GM19023 (cell line): ENCODE results near the gene PDLIM3.
"Not testable (repeated sequence)": the region's sequence is repeated elsewhere in the genome, so short reads cannot be mapped to it uniquely, and the experiment has no call there.

ENCODE experiments used
- ATAC-seq: cut with Tn5 transposase; IDR thresholded peaks from one replicate; pipeline ENCODE4 v1.9.1; 2021; ENCODE audit warnings: mild to moderate bottlenecking, moderate library complexity; ENCODE audit not compliant: unreplicated experiment

The PDLIM3 gene

DNA sequence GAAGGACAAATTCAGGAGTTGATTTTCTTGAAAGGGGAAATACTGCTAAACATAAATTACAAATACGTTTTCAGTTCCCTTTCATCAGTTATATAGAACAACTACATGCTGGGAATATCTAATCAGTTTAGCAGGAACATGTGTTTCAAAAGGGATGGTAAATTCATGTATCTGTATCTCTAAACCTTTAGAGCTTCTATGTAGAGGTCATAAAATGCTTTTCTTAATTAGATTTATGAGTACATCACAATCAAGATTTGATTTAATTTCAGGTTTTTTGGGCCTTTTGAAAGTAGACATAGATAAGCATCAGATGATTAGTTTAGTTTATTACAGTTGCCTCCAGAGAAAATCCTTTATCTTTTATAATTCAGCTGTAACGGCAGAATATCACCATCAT, 12.9 kb downstream of the PDLIM3 start:
- no peak for ATAC-seq

DNA sequence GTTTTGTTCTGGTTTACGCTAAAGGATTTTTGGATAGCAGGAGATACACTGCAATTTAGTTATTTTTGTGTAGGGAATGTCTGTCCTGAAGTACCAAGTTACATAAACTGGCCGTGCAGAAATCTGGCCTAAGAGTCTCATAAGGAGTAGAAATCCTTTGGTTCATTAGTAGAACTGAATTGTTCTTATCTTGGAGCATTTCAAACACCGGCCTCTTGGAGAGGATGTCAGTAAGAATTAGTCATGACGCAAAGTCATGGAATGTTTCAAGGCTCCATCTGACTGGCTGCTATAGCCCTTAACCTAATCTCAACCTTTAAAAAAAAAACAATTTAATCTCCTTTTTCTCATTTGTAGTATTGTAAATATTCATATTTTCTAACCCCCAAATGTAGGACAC, 15.2 kb downstream of the PDLIM3 start:
- no peak for ATAC-seq

DNA sequence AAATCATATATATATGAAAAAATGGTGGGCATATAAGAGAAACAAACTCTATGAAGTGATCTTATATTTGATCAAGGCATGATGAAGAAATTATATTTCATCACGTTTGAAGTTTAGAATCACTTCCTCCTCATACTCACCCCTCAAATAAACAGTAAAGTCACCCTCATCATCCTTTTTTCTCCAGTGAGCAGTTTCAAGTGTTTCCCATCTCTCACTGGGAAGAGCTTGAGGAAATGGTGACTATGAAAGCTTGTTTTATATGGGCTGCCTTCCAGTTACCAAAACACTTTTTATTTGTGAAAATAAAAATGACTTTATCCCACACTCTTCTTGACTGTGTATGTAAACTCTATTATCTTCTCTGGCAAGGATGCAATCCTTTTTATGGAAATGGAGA, 16.8 kb downstream of the PDLIM3 start:
- ATAC-seq = no peak

DNA sequence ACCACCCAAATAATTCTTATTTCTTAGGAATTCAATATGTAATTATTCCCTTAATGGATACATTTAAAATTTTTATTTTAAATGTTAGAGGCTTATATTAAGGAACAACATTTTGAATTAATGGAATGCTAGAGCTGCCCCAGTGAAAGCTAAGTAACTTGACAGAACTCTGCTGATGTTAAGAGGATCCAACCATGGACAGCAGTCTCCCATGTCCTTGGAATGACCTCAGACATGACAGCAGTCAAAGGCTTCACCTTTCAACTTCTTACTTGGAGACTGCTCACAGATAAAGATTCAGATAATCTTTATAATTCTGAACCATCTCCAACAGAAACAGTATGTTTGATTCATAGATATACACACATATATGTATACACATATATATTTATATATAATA, 17.2 kb downstream of the PDLIM3 start:
- no peak for ATAC-seq

DNA sequence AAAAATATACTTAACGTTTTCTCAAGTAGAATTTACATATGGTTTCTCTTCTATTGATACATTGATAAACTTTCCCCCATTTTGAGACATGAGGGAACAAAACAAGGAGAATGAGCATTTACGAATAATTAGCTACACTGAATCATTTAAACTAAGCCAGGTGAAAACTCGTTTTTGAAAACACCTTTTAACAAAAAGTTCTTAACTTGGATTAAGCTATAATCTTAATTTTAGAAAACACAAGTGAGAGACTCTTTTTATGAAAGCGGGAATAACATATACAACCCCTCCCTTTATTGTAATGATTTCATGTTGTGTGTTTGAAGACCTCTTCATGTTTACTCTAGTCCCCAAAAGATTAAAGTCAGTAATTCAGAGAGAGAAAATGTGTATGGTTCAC, 20.1 kb downstream of the PDLIM3 start:
- no peak for ATAC-seq

DNA sequence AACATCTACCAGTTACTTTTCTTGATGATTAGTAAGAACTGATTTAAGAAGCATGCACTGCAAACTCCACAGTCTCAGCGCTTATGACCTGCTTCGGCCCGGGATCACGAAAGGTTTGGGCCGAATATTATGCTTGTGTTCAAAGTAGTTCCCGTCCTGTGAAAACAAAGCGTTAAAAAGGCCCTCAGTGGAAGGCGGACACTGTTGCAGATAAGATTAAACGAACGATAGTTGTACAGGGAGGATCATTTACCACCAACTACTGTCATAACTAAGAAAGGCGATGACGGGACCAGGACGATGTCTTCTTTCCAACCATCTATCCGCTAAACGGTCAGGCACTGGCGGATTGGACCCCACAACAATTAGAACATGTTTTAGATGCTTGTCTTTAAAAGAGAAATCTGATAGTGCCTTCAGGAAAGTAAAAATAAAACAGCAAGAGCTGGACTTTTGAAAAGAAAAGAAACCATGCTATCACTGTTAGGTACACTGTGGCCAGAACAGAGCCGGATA, 21.1 kb downstream of the PDLIM3 start:
- ATAC-seq = no peak

DNA sequence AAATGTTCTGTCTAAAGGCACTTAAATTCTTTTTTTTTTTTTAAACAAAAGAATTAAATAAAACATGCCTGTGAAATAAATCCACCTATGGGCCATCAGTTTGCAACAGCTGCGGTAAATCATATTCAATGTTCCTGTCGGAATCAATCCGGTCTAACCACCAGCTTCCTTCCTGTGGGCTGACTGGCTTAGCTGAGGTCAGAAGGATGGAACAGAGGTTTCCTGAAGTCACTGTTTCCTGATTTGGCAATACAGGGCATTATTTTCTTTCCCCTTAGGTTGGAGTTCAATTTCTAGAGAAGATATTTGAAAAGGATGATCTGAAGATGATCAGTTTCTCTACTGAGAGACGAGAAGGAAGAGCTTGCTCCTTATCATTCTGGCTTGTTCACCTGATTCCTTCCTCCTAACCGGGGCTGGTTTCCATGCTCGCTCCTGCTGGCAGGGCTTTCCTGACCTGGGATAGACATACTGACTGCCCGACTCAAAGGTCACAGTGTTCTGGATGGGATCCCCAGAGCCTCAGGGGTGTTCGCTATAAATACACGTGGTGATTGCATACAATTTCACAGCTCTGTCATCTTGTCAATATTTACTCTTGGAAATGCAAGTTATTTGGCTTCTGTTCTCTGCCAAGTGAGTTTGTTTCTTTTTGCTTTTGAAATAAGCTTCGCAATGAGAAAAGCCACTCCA, 21.7 kb downstream of the PDLIM3 start:
- ATAC-seq = no peak

DNA sequence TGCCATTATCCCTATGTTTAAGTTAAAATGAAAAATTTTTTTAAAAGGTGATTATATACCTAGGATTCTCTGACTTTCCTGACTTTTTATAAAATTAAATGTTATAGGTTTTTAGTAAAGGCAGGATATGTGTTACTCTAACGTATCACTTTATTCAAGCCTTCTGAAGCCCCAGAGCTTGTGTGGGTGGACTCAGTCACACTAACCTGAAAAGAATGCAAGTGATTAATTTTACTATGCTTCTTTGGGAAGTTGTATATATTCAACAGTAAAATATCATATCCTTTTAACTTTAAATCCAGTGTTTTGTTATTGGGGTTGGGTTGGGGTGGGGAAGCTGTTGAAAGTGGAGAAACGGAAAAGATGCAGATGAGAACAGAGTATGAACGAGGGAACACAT, 22.8 kb downstream of the PDLIM3 start:
- ATAC-seq = no peak

DNA sequence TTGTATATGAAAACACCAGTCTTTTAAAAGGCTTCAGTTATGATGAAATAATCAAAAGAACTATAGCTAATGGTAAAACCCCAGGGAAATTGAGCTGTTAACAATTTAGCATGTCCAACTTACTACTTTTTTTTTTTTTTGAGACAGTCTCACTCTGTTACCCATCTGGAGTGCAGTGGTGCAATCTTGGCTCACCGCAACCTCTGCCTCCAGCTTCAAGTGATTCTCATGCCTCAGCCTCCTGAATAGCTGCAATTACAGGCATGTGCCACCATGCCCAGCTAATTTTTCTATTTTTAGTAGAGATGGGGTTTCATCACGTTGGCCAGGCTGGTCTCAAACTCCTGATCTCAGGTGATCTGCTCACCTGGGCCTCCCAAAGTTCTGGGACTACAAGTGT, 24.1 kb downstream of the PDLIM3 start:
- ATAC-seq = not testable (repeated sequence)

DNA sequence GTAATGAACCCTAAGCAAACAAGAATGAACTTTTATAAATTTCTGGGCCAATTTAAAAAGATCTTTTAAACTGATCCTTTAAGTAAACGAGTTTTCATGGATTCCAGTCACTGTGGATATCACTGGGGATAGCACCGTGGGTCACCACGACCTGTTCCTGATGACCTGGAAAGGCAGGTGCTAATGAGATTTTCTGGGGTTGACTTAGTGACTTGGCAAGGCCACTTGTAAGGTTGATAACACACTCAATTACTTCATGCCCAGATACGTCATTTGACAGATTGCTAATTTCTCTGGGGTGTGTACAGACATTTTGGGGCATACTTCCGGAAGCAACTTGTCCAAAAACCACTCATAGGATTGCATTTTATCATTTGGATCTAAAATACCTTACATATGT, 24.5 kb downstream of the PDLIM3 start:
- ATAC-seq = no peak

DNA sequence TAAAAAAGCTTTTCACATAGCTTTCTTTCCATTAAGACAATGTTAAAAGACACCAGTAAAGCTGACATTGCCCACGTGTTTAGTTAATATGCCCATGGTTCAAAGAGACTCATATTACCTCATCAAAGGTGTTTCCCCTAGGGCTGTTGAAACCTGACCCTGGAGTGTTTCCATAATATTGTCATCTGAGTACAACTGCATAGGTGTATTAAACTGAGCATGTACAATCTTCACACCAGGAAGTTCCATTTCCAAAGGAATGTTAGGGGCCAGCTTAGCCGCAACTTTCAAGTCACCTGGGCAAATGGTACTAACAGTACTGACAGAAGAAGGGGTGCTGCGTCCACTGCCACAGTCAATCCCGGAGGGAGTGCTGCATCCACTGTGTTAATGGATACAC, 27.1 kb downstream of the PDLIM3 start:
- no peak for ATAC-seq

DNA sequence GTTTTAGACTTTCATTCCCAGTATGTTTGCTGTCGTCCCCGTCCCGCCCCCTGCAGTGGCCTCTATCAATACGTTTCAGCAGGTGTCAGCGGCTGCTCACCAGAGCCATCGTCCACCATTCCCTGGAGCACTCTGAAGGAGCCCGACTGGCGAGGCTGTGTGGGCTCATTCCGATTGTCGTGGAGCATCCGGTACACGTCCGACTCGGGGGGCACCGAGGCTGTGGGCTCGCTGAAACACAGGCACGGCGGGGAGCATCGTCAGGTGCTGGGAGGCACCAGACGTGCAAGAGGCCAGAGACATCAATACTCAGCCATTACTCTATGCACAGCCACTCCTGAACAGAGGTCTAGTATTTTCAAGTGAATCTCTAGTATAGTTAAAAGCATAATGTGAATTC, 28.9 kb downstream of the PDLIM3 start:
- ATAC-seq = no peak

DNA sequence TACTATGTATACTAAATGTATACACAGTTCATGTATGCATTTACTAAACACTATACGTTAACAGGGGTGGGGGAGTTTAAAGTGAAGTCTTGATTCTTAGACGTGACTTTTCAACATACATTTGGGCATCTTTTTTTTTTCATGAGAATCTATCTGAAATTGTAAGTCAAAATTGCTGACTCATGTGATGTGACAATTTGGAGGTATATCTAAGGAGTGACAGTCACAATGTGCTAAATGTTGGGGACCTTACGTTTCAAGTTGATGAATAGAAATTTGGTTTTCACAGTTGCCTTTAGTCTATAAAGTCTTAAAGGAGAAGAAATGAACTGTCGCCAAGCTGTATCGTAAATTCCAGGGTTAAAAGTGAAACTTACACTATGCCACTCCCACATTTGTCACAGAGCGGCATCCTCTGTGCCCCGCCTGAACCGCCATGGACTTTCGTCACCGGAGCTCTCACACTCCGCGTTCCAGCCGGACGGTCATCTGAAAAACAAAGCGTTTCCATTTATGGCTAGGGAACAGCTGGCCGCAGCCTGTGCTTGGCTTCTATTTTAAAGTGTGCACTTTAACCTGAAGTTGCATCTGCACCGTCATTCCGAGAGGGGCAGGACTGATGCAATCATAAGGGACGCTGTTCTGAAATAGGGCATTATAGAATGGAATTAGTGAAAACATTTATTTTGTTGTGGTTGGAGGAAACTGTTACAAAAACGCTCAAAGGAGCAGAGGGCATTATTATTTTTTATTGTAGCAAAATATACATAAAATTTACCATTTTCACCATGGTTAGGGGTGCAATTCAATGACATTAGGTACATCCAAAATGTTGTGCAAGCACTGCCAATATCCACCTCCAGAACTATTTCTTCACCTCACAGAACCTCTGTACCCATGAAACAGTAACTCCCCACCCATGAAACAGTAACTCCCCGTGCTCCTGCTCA, 30.9 kb downstream of the PDLIM3 start:
- no peak for ATAC-seq

DNA sequence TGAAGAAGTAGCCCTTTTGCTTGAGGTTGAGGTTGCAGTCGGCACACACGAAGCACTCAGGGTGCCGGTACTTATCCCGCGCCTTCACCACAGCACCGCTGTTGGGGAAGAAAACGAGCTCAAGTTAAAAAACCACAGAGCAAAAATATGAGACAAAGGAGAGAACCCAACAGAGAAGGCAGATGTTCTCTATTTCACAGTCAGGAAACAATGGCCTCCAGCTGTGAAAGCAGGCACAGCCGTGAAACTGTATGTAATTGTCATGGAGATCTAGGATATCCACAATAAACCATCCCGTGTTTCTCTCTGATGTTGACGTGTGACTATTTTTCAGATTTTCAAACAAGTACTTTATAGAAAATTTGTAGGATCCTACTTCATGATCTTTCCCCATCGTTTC, 32.9 kb downstream of the PDLIM3 start:
- ATAC-seq = no peak

DNA sequence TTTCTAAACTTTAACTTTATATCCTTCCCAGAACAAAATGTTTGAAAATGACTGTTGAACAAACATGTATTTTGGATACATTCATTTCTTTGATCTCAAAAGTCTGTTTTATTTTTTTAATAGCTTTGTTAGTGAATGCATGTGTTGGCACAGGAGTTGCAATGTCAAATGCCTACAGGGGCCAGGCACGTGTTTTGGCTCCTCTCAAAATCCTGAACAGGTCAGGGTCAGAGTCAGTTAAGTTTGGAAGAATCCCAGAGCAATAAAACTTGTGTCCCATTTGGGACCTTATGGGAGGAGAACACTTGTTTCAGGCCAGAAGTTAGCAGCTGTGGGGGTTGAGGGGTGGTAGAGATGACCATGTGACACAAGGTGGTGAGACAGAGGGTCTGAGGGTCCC, 34.7 kb downstream of the PDLIM3 start:
- ATAC-seq = no peak

DNA sequence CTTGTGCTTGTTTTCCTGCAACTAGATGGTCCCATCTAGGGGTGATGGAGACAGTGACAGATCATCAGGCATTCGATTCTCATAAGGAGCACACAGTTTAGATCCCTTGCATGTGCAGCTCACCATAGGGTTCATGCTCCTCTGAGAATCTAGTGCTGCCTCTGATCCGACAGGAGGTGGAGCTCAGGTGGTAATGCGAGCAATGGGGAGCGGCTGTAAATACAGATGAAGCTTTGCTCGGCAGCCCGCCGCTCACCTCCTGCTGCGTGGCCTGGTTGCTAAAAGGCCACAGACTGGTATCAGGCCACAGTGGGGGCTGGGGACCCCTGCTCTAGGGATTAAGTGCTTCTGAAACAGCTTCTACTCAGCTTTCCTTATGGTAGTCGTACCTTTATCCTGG, 35.3 kb downstream of the PDLIM3 start:
- ATAC-seq = no peak

DNA sequence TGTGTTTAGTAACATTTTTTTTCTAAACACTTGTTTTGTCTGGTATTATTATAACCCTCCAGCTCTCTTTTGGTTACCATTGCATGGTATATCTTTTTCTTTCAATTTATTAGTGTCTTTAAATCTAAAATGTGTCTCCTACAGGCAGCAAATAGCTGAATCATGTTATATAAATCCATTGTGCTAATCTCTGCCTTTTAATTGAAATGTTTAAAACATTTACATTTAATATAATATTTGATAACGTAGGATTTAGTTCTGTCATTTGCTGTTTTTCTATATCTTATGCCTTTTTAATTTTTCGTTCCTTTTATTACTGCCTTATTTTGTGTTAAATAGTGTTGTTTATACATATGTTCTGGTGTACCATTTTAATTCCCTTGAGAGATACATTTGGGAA, 46.7 kb downstream of the PDLIM3 start:
- no peak for ATAC-seq

DNA sequence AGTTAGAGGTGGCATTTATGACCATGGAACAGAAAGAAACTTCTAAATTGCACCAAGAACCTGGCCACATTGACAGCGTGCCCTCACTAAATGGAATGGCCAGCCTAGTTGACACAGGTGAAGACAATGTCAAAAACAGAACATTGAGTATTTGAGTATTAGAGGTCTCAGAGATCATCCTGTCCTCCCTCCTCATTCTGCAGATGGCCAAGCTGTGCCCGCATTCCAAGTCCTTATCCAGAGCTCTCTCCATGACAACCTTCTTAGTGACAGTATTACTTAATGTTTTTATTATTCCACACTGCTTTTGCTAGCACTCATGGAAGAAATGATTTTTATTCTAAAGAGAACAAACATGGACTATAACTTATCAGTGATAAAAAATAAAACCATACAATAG, 53.9 kb downstream of the PDLIM3 start:
- ATAC-seq = no peak

DNA sequence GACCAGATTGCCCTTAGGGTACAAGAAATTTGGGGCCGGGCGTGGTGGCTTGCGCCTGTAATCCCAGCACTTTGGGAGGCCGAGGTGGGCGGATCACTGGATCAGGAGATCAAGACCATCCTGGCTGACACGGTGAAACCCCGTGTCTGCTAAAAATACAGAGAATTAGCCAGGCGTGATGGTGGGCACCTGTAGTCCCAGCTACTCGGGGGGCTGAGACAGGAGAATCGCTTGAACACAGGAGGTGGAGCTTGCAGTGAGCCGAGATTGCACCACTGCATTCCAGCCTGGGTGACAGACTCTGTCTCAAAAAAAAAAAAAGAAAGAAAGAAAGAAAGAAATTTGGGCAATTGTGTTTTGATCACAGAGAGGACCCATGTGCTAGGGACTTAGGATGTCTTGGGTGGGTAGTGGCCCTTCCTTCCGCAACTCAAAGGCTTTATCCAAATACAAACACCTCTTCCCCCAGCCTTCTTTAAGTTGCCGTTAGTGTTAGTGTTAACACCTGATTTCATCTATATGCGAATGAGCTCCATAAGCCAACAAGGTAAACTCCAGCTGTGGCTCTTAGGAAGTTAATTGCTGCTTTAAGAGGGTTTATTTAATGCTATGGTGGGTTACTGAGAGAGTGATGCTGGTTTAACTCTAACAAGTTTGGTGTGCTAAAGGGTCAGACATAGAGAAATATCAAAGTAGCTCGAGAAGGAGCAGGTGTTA, 55.1 kb downstream of the PDLIM3 start:
- peak; percentile 44 for ATAC-seq

DNA sequence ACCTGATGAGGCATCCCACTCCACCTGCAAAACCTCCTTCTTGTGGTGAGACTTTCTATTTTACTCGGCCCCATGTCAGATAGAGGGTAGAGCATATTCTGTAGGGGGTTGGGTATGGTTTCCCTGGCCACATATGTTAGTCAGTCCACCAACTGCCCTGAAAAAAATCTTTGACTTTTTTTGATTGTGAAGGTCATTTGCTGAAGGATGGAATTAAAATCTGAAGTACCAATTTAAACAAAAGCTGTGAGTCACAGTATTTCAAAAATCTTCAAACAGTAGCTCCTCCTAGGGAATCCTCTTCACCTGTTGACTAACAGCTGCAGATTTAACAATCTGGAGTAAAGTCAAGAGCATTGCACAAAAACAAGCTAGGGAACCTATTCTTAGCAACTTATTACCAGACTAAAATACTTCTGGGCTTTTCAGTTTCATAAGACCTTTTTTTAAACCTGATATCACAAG, 55.8 kb downstream of the PDLIM3 start:
- peak; percentile 89 for ATAC-seq

DNA sequence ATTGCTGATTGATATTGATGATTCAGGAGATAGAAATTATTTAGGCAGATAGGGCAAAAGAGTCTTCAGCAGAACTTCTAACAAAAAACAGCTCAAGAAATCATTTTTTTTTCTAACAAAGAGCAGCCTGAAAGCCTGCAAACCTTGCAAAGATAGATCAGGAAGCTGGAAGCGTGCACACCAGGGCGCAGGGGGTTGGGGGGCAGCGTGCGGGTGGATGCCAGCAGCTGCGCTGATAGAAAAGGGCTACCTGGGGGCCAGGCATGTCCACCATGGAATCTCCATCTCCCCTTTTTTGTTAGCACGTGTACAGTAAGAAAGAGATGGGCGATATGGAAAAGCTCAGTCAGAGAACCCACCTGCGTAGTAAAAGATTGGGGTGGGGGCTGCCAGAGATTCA, 62.1 kb downstream of the PDLIM3 start:
- no peak for ATAC-seq
